ENCODE data around the gene ZMYND10.

The ZMYND10 gene

DNA sequence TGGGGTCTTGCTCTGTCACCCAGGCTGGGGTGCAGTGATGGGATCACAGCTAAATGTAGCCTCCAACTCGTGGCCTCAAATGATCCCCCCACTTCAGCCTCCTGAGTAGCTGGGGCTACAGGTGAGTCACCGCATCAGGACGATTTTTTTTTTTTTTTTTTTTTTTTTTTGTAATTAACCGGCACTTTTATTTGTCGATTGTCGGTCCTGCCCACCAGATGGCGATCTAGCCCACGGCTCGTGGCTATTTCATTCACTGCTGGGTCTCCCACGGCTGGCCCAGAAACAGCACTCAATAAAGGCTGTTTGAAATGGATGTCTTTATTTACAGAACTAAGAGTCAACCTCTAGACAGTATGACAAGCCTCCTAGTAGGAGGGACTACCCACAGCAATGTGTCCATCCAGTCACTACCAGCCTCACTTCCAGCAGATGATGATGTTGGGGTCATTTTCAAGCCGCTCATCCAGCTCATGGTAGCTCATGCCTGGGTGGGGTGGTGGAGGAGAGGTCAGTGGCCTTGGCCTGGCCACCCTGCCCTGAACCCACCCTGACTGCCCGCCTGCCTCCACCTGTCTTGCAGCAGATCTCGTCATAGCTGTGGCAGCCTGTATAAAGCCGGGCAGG lies 1.8 kb upstream of the ZMYND10 start:
- TF ChIP-seq GATA2 (IDR thresholded peaks at IDR 0.05; ENCODE audit: low read depth, low read length) (no peak), GATA3 (IDR thresholded peaks at IDR 0.05; ENCODE audit: low read depth, low read length) (no peak)

DNA sequence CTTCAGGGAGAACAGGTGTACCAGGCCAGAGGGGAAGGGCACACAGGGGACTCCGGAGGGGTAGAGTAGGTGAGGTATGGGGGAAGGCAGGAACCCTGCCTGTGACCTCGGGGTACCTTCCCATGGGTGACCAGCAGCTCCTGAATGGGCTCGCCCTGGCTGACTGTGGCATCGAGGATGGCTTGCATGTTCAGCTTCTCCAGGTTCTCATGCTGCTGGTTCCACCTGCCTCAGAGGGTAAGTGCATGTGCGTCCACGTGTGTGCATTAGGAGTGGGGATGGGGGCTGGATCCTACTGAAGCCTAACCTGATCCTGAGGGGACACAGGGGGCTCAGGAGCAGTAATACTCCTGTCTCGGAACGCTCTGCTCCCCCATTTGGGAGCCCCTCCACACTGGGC lies 524 bp downstream of the ZMYND10 start:
- TF ChIP-seq GATA3 (IDR thresholded peaks at IDR 0.05; ENCODE audit: low read depth, low read length) (no peak), GATA2 (IDR thresholded peaks at IDR 0.05; ENCODE audit: low read depth, low read length) (no peak)

DNA sequence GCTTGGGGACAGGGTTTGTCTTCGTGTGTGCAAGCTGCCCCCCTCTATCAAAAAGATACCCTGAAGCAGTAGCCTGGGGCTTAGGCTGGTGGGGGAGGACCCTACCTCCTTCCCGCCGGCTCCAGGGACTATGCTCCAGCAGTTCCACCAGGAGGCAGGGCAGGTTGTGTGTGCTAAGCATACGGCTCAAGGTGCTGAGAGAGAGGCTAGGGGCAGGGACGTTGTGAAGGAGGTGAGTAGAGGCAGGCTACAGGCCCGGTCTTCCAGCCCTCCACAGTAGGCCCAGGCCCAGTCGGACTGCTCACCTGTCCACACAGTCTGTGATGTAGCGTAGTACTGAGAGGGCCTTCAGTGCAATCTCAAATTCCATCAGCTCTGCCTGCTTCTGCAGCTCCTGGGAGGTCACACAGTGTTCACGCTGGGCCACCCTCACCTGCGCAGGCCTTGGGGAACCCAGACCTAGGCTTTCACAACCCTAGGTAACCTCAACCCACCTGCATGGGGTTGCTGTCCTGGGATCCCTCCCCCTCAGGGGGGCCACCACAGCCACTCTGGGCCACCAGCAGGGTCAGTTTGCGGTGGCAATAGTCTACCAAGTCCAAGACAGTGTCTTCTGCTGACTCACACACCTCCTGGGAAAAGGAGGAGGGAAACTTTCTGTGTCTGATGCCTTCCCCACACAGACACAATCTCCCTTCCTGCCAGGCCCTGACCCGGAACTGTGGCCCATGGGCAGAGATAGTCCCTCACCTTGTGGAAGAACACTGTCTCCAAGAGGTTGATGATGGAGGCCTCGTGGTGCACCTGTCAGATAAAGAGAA lies 2.5 kb downstream of the ZMYND10 start:
- no peak for TF ChIP-seq GATA3 (IDR thresholded peaks at IDR 0.05; ENCODE audit: low read depth, low read length)
- no peak for TF ChIP-seq GATA2 (IDR thresholded peaks at IDR 0.05; ENCODE audit: low read depth, low read length)

DNA sequence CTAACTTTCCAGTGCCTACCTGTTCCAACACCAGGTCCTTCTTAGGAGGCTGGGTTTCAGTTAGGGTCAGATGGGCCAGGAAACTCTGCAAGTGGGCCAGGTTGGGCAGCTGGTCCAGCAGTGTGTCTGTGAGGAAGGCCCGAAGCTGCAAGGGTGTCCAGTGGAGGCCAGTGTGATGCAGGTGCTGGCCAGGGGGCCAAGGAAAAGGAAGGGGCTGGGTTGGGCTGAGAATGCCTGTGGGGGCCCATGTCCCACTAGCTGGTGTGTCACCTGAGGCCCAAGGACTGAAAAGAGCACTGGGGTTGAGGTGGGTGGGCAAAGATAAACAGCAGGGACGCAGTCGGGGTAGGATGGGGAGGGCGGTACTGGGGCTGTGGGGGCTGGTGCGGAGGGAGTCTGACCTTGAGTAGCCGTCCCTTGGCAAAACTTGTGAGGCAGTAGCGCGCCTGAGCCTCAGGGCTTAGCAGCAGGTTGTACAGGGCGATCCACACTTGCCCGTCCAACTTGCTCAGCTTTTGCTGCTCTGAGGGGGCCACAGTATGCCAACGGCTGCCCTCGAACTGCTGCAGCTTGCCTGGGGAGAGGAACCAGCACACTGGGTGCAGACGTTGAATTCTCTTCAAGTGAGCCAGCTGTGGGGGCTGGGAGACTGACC lies 3.4 kb downstream of the ZMYND10 start:
- TF ChIP-seq GATA3 (IDR thresholded peaks at IDR 0.05; ENCODE audit: low read depth, low read length): no peak
- TF ChIP-seq GATA2 (IDR thresholded peaks at IDR 0.05; ENCODE audit: low read depth, low read length): no peak

DNA sequence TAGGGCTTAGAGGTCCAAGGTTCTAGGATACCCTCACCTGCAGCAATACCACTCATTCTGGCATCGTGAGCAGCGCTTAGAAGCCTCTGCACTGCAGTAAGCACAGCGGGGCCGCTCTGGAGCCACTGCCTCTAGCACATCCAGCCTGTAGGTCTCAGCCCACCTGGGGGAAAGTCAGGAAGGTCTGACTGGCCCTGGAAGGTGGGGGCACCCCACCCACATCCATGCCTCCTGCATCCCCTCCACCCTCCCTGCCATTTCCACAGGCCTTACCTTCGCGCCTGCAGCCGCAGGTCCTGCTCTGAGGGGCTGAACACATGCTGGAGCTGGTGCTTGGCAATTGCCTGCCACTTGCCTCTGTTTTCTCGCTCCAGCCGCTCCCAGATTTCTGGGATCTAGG lies 4.0 kb downstream of the ZMYND10 start:
- TF ChIP-seq GATA2 (IDR thresholded peaks at IDR 0.05; ENCODE audit: low read depth, low read length) (no peak), GATA3 (IDR thresholded peaks at IDR 0.05; ENCODE audit: low read depth, low read length) (no peak)

- TF ChIP-seq GATA3 (IDR thresholded peaks at IDR 0.05; ENCODE audit: low read depth, low read length): no peak
- no peak for TF ChIP-seq GATA2 (IDR thresholded peaks at IDR 0.05; ENCODE audit: low read depth, low read length)
These were observed 4.8 kb downstream of the ZMYND10 start, which contains the start of gene RASSF1 for GRCh38 chr3:50340448-50341329. Gene RASSF1 (minus strand): TSS chr3:50340836. CDS start chr3:50340805, 31 bp downstream.

GRCh38 chr3:50340147-50340447 lies 5.4 kb downstream of the ZMYND10 start:
- TF ChIP-seq GATA2 (IDR thresholded peaks at IDR 0.05; ENCODE audit: low read depth, low read length) (no peak), GATA3 (IDR thresholded peaks at IDR 0.05; ENCODE audit: low read depth, low read length) (no peak)

GRCh38 chr3:50339485-50340146 lies 5.9 kb downstream of the ZMYND10 start:
- TF ChIP-seq GATA3 (IDR thresholded peaks at IDR 0.05; ENCODE audit: low read depth, low read length) (no peak), GATA2 (IDR thresholded peaks at IDR 0.05; ENCODE audit: low read depth, low read length) (no peak)

- no peak for TF ChIP-seq GATA2 (IDR thresholded peaks at IDR 0.05; ENCODE audit: low read depth, low read length)
- TF ChIP-seq GATA3 (IDR thresholded peaks at IDR 0.05; ENCODE audit: low read depth, low read length): no peak
These were observed 6.6 kb downstream of the ZMYND10 start for GRCh38 chr3:50338965-50339364.

DNA sequence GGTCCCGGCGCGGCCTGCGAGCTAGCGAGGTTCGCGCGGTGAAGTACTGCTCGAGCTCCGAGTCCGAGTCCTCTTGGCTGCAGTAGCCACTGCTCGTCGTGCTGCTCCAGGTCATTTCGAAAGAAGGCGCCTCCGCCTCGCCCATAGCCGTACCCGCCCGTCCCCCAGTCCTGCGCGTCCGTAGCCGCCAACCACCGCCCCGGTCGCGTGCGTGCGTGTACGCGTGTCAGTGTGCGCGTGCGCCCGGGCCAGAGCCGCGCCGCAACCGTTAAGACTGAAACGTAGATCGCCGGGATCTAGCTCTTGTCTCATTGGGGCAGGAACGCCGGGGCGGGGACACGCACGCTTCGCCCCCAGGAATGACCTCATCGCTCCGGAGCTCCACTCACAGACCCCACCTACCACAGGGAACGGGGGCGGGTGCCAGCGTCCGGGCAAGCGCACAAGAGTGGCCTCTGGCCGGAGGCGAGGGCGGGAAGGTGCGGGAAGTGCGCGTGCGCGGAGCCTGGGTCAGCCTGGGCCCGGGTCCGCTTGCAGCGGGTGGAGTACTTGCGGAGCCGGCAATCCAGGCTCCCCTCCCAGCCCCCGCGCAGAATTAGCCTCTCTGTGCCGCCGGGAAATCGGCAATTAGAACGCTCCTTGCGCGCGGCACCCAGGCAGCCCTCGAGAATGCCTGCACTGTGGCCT lies 8.2 kb downstream of the ZMYND10 start:
- TF ChIP-seq GATA3 (IDR thresholded peaks at IDR 0.05; ENCODE audit: low read depth, low read length) (no peak), GATA2 (IDR thresholded peaks at IDR 0.05; ENCODE audit: low read depth, low read length) (peak; percentile 25; the same call in 1 of the 2 replicates)

GRCh38 chr3:50336452-50337174 lies 8.9 kb downstream of the ZMYND10 start:
- TF ChIP-seq GATA2 (IDR thresholded peaks at IDR 0.05; ENCODE audit: low read depth, low read length) (peak; percentile 60), GATA3 (IDR thresholded peaks at IDR 0.05; ENCODE audit: low read depth, low read length) (no peak)

GRCh38 chr3:50334339-50335075 lies 11.0 kb downstream of the ZMYND10 start:
- TF ChIP-seq GATA2 (IDR thresholded peaks at IDR 0.05; ENCODE audit: low read depth, low read length) (no peak), GATA3 (IDR thresholded peaks at IDR 0.05; ENCODE audit: low read depth, low read length) (no peak)

Measured in SH-SY5Y (cell line).